GM19043 (cell line): Measurements from ENCODE around the gene PIP4K2A.

Experiments
- ATAC-seq: cut with Tn5 transposase; IDR thresholded peaks from one replicate; pipeline ENCODE4 v1.9.1; 2021; ENCODE audit warnings: low read depth; ENCODE audit not compliant: unreplicated experiment

Gene PIP4K2A

GRCh38 chr10:22672319-22673090, 41.9 kb downstream of the PIP4K2A start:
- no peak for ATAC-seq

- ATAC-seq = no peak
Observed at GRCh38 chr10:22670788-22671187, 43.6 kb downstream of the PIP4K2A start.

- ATAC-seq = peak; percentile 40
Observed at GRCh38 chr10:22669163-22669711, 45.1 kb downstream of the PIP4K2A start.

GRCh38 chr10:22667093-22667480, 47.3 kb downstream of the PIP4K2A start:
- no peak for ATAC-seq

- ATAC-seq = peak; percentile 89
Observed at GRCh38 chr10:22666287-22667092, 47.9 kb downstream of the PIP4K2A start.

GRCh38 chr10:22665329-22665728, 49.0 kb downstream of the PIP4K2A start:
- ATAC-seq = no peak

GRCh38 chr10:22662733-22663330, 51.5 kb downstream of the PIP4K2A start:
- ATAC-seq = no peak

- ATAC-seq = no peak
Observed at GRCh38 chr10:22659866-22660265, 54.5 kb downstream of the PIP4K2A start.

- no peak for ATAC-seq
Observed at GRCh38 chr10:22658745-22659410, 55.5 kb downstream of the PIP4K2A start.

- no peak for ATAC-seq
Observed at GRCh38 chr10:22657566-22658225, 56.7 kb downstream of the PIP4K2A start.

GRCh38 chr10:22657024-22657423, 57.4 kb downstream of the PIP4K2A start:
- ATAC-seq = no peak

- ATAC-seq = no peak
Observed at GRCh38 chr10:22656036-22656435, 58.3 kb downstream of the PIP4K2A start.

GRCh38 chr10:22655312-22655981, 58.9 kb downstream of the PIP4K2A start:
- no peak for ATAC-seq

GRCh38 chr10:22652988-22653481, 61.3 kb downstream of the PIP4K2A start:
- no peak for ATAC-seq

- no peak for ATAC-seq
Observed at GRCh38 chr10:22651276-22651980, 63.0 kb downstream of the PIP4K2A start.

- ATAC-seq = no peak
Observed at GRCh38 chr10:22649994-22650393, 64.4 kb downstream of the PIP4K2A start.

GRCh38 chr10:22649390-22649841, 65.0 kb downstream of the PIP4K2A start:
- no peak for ATAC-seq

- peak; percentile 38 for ATAC-seq
Observed at GRCh38 chr10:22648547-22648961, 65.8 kb downstream of the PIP4K2A start.

GRCh38 chr10:22647244-22647643, 67.1 kb downstream of the PIP4K2A start:
- no peak for ATAC-seq
